Measurements from ENCODE around the gene QARS1. TPM values are rescaled to one million over a fixed set of nuclear protein-coding genes. Genes with fewer than 3 reads are reported as not detected.
A peak's percentile ranks its signal among the peaks of the same experiment; 100 is the strongest.

QARS1 gene
- total RNA-seq, 2 experiments from 2014 or later, result 310 to 355 TPM

GRCh38 chr3:49135499-49135898 lies 30.9 kb upstream of the QARS1 start:
- Histone ChIP-seq H3K27ac (ENCODE audit: low read depth, low read length, poor library complexity, severe bottlenecking) (no peak overlapping the region), H3K36me3 (ENCODE audit: insufficient read depth, low read length) (no peaks in the 10 kb centered on the region), H3K9me2 (ENCODE audit: insufficient read depth, low read length) (no peaks in the 10 kb centered on the region), H4K20me1 (ENCODE audit: insufficient read depth, low read length) (no peaks in the 10 kb centered on the region), H3K4me1 (ENCODE audit: insufficient read depth, low read length, poor library complexity, severe bottlenecking) (no peaks in the 10 kb centered on the region), H3K4me2 (ENCODE audit: low read length) (no peak overlapping the region), H3K4me3 (ENCODE audit: low read depth, low read length, poor library complexity, severe bottlenecking) (no peak overlapping the region), H2AFZ (ENCODE audit: low read length) (no peak overlapping the region), H3K9me3 (ENCODE audit: low read length) (no peaks in the 10 kb centered on the region), H3K79me2 (ENCODE audit: insufficient read depth, low read depth, low read length) (no peaks in the 10 kb centered on the region)
- BruUV-seq (replicated peaks), result no TSS peak
- ChIA-PET POLR2A (no interaction called here), CTCF (ENCODE audit: unreplicated experiment) (no interaction called here)
- TF ChIP-seq EZH2phosphoT487 (IDR thresholded peaks at IDR 0.05; ENCODE audit: borderline replicate concordance, low read depth, low read length) (no peak), CTCF (conservative IDR thresholded peaks at IDR 0.05; ENCODE audit: low read length) (no peak)
- intact Hi-C loops (cut with micrococcal nuclease; ENCODE audit: unreplicated experiment), result no loop called here
- DNase-seq (ENCODE audit: low spot score), result no peak

- H3K4me1 ChIP-seq (ENCODE audit: insufficient read depth, low read length, poor library complexity, severe bottlenecking), result no peaks in the 10 kb centered on the region
- H3K4me3 ChIP-seq (ENCODE audit: low read depth, low read length, poor library complexity, severe bottlenecking), result no peak overlapping the region
- ChIA-PET CTCF (ENCODE audit: unreplicated experiment) (no interaction called here), POLR2A (interaction anchor here (0.6 kb wide), 2 partner anchors 16 to 48 kb away, joined by 5 to 6 read pairs; no protein-coding TSS in a partner anchor)
- TF ChIP-seq CTCF (conservative IDR thresholded peaks at IDR 0.05; ENCODE audit: low read length) (peak; percentile 41; the same call in 1 of the 2 replicates), EZH2phosphoT487 (IDR thresholded peaks at IDR 0.05; ENCODE audit: borderline replicate concordance, low read depth, low read length) (no peak)
- no peak overlapping the region for H3K4me2 ChIP-seq (ENCODE audit: low read length)
- no peaks in the 10 kb centered on the region for H3K9me2 ChIP-seq (ENCODE audit: insufficient read depth, low read length)
- DNase-seq (ENCODE audit: low spot score), result no peak
- no peaks in the 10 kb centered on the region for H3K36me3 ChIP-seq (ENCODE audit: insufficient read depth, low read length)
- no peaks in the 10 kb centered on the region for H4K20me1 ChIP-seq (ENCODE audit: insufficient read depth, low read length)
- H3K79me2 ChIP-seq (ENCODE audit: insufficient read depth, low read depth, low read length), result no peaks in the 10 kb centered on the region
- no peak overlapping the region for H2AFZ ChIP-seq (ENCODE audit: low read length)
- H3K9me3 ChIP-seq (ENCODE audit: low read length), result no peaks in the 10 kb centered on the region
- BruUV-seq (replicated peaks), result no TSS peak
- no peak overlapping the region for H3K27ac ChIP-seq (ENCODE audit: low read depth, low read length, poor library complexity, severe bottlenecking)
- intact Hi-C loops (cut with micrococcal nuclease; ENCODE audit: unreplicated experiment), result no loop called here
These were observed 30.1 kb upstream of the QARS1 start for GRCh38 chr3:49134471-49135265.

All from OCI-LY7 (cell line).